OCI-LY3 (cell line): ENCODE data around the gene MFAP5.

Experiments
- H2AFZ ChIP-seq: fragments of 200-600, 300-600 bp; shearing (Covaris generic); 2 replicates; pipeline ENCODE4 v1.6.0; 2014; ENCODE audit warnings: antibody characterized with exemption, low read depth, low read length
- H3K27ac ChIP-seq: fragments of 200-600, 300-600 bp; sonication (generic); 2 replicates; pipeline ENCODE4 v1.5.1; 2014; ENCODE audit warnings: mild to moderate bottlenecking, low read length, moderate library complexity, mixed read lengths
- H3K27me3 ChIP-seq: fragments of 200-600, 300-600 bp; sonication (generic); 2 replicates; pipeline ENCODE4 v1.6.1; 2014; ENCODE audit warnings: low read depth, low read length, mixed read lengths
- H3K36me3 ChIP-seq: fragments of 200-600, 300-600 bp; sonication (generic); replicated peaks from 2 replicates; pipeline ENCODE3; 2014; ENCODE audit warnings: low read depth, low read length, mixed read lengths
- H3K4me1 ChIP-seq: fragments of 300-600, 200-600 bp; sonication (generic); 2 replicates; pipeline ENCODE4 v1.6.1; 2014; ENCODE audit warnings: low read length, mixed read lengths
- H3K4me2 ChIP-seq: fragments of 200-600, 300-600 bp; sonication (generic); 2 replicates; pipeline ENCODE4 v1.6.1; 2014; ENCODE audit warnings: low read length, mixed read lengths
- H3K4me3 ChIP-seq: fragments of 300-600, 200-600 bp; sonication (generic); 2 replicates; pipeline ENCODE4 v1.5.1; 2014; ENCODE audit warnings: antibody characterized with exemption, mild to moderate bottlenecking, low read length, moderate library complexity
- H3K79me2 ChIP-seq: fragments of 300-600, 200-600 bp; shearing (Covaris generic); 2 replicates; pipeline ENCODE4 v1.6.1; 2014; ENCODE audit warnings: mild to moderate bottlenecking, low read length, mixed read lengths
- H3K9ac ChIP-seq: fragments of 300-600, 200-600 bp; shearing (Covaris generic); 2 replicates; pipeline ENCODE4 v1.6.0; 2014; ENCODE audit warnings: mild to moderate bottlenecking, low read length, moderate library complexity
- H3K9me3 ChIP-seq: fragments of 200-600, 300-600 bp; shearing (Covaris generic); 2 replicates; pipeline ENCODE4 v1.6.1; 2014; ENCODE audit warnings: low read length, mixed read lengths; ENCODE audit not compliant: insufficient read depth
- H4K20me1 ChIP-seq: fragments of 200-600, 300-600 bp; sonication (generic); 2 replicates; pipeline ENCODE4 v1.6.1; 2016; ENCODE audit warnings: low read length, mixed read lengths; ENCODE audit not compliant: insufficient read depth
- CTCF ChIP-seq: fragments of 200-600, 300-600 bp; sonication (generic); IDR thresholded peaks from 2 replicates; pipeline ENCODE4 v1.5.1; 2014; ENCODE audit warnings: antibody characterized with exemption, low read length, low read depth
- EZH2phosphoT487 ChIP-seq: fragments of 200-600 bp; shearing (Covaris generic); IDR thresholded peaks from 2 replicates; pipeline ENCODE4 v1.6.1; 2018; ENCODE audit warnings: antibody characterized with exemption, mixed run types, low read depth

The MFAP5 gene

GRCh38 chr12:8697120-8697475 lies 34.5 kb upstream of the MFAP5 start:
- Histone ChIP-seq H3K36me3 (peaks cover 15% of the 10 kb centered on the region), H3K4me2 (peak overlapping the region; percentile 95), H3K9ac (peak overlapping the region; percentile 96), H3K27ac (no peak overlapping the region), H2AFZ (peak overlapping the region; percentile 86), H3K4me3 (peak overlapping the region; percentile 99), H3K27me3 (peaks cover 11% of the 10 kb centered on the region), H4K20me1 (no peaks in the 10 kb centered on the region), H3K4me1 (peaks cover 25% of the 10 kb centered on the region), H3K79me2 (peaks cover 26% of the 10 kb centered on the region), H3K9me3 (no peaks in the 10 kb centered on the region)
- no peak for TF ChIP-seq EZH2phosphoT487
- TF ChIP-seq CTCF, result peak; percentile 22; the same call in 1 of the 2 replicates

- H3K4me2 ChIP-seq, result peak overlapping the region; percentile 95
- H3K4me1 ChIP-seq, result peaks cover 25% of the 10 kb centered on the region
- H2AFZ ChIP-seq, result peak overlapping the region; percentile 86
- no peak overlapping the region for H3K27ac ChIP-seq
- H3K4me3 ChIP-seq, result peak overlapping the region; percentile 99
- no peaks in the 10 kb centered on the region for H3K9me3 ChIP-seq
- peak overlapping the region; percentile 96 for H3K9ac ChIP-seq
- H3K27me3 ChIP-seq, result peaks cover 11% of the 10 kb centered on the region
- no peaks in the 10 kb centered on the region for H4K20me1 ChIP-seq
- peaks cover 26% of the 10 kb centered on the region for H3K79me2 ChIP-seq
- TF ChIP-seq EZH2phosphoT487, result no peak
- no peak for TF ChIP-seq CTCF
- peaks cover 13% of the 10 kb centered on the region for H3K36me3 ChIP-seq
Observed at GRCh38 chr12:8696442-8697090, 33.9 kb upstream of the MFAP5 start.

- Histone ChIP-seq H4K20me1 (no peaks in the 10 kb centered on the region), H2AFZ (no peak overlapping the region), H3K79me2 (peaks cover 15% of the 10 kb centered on the region), H3K9me3 (no peaks in the 10 kb centered on the region), H3K36me3 (peaks cover 3% of the 10 kb centered on the region), H3K4me2 (0 out of 2 replicates have a peak overlapping the region, but pooled peaks have one; percentile 22), H3K27me3 (peaks cover 11% of the 10 kb centered on the region), H3K9ac (no peak overlapping the region), H3K27ac (no peak overlapping the region), H3K4me1 (peaks cover 25% of the 10 kb centered on the region), H3K4me3 (no peak overlapping the region)
- TF ChIP-seq EZH2phosphoT487, result no peak
- no peak for TF ChIP-seq CTCF
Observed at GRCh38 chr12:8695116-8695515, 32.5 kb upstream of the MFAP5 start.

- Histone ChIP-seq H3K4me3 (no peak overlapping the region), H3K79me2 (no peaks in the 10 kb centered on the region), H3K36me3 (no peaks in the 10 kb centered on the region), H3K4me1 (peaks cover 15% of the 10 kb centered on the region), H3K9ac (no peak overlapping the region), H2AFZ (peak overlapping the region; percentile 52; the same call in 1 of the 2 replicates), H4K20me1 (no peaks in the 10 kb centered on the region), H3K4me2 (peak overlapping the region; percentile 11; the same call in 1 of the 2 replicates), H3K27me3 (peaks cover 18% of the 10 kb centered on the region), H3K27ac (no peak overlapping the region), H3K9me3 (no peaks in the 10 kb centered on the region)
- no peak for TF ChIP-seq CTCF
- no peak for TF ChIP-seq EZH2phosphoT487
Observed at GRCh38 chr12:8692573-8692972, 29.9 kb upstream of the MFAP5 start.
